Measurements from ENCODE around the gene CD28.
"Not testable (repeated sequence)": the region's sequence is repeated elsewhere in the genome, so short reads cannot be mapped to it uniquely, and the experiment has no call there.

Gene CD28

GRCh38 chr2:203781151-203781550, 74.7 kb downstream of the CD28 start:
- in situ Hi-C loops (cut with MboI; ENCODE audit: low sequenced_read_pairs) = no loop called here

GRCh38 chr2:203782262-203782976, 76.0 kb downstream of the CD28 start:
- in situ Hi-C loops (cut with MboI; ENCODE audit: low sequenced_read_pairs) = no loop called here

- in situ Hi-C loops (cut with MboI; ENCODE audit: low sequenced_read_pairs) = no loop called here
Observed at GRCh38 chr2:203783496-203784203, 77.2 kb downstream of the CD28 start.

- in situ Hi-C loops (cut with MboI; ENCODE audit: low sequenced_read_pairs) = not testable (repeated sequence)
Observed at GRCh38 chr2:203784710-203785270, 78.4 kb downstream of the CD28 start.

- in situ Hi-C loops (cut with MboI; ENCODE audit: low sequenced_read_pairs) = not testable (repeated sequence)
Observed at GRCh38 chr2:203785391-203786110, 79.1 kb downstream of the CD28 start.

GRCh38 chr2:203786549-203787351, 80.3 kb downstream of the CD28 start:
- in situ Hi-C loops (cut with MboI; ENCODE audit: low sequenced_read_pairs) = no loop called here

GRCh38 chr2:203787979-203788378, 81.5 kb downstream of the CD28 start:
- in situ Hi-C loops (cut with MboI; ENCODE audit: low sequenced_read_pairs) = no loop called here
